MM.1S (cell line): ENCODE data around the gene NUPR2.

Source experiments
- EZH2phosphoT487 ChIP-seq: fragments of 300-600 bp; sonication (generic); IDR thresholded peaks from 2 replicates; pipeline ENCODE4 v1.6.1; 2018; ENCODE audit warnings: antibody characterized with exemption, low read length
- TF ChIP-seq, protein P1 (sequence below): fragments of 300-600 bp; sonication (generic); IDR thresholded peaks from 2 replicates; pipeline ENCODE4 v1.5.1; 2016; ENCODE audit warnings: antibody characterized with exemption, low read length, mixed read lengths

DNA sequence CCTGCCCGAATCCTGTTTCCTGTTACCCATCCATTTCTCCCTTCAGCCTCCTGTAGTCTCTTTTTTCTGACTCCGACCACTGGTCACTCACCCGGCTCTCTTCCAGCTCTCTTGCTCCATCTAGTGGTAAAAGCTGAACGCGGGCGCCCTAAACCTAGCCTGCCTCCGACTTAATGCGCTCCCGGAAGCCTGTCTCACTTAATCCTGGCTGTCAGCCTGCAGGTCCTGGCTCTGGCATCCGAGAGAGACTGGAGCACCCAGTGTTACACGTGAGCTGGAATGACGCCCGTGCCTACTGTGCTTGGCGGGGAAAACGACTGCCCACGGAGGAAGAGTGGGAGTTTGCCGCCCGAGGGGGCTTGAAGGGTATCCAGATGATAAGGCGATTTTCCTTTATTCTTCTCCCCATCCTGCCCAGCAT is 41.8 kb downstream of the NUPR2 start:
- TF ChIP-seq EZH2phosphoT487 = no peak
- TF ChIP-seq, protein P1, sequence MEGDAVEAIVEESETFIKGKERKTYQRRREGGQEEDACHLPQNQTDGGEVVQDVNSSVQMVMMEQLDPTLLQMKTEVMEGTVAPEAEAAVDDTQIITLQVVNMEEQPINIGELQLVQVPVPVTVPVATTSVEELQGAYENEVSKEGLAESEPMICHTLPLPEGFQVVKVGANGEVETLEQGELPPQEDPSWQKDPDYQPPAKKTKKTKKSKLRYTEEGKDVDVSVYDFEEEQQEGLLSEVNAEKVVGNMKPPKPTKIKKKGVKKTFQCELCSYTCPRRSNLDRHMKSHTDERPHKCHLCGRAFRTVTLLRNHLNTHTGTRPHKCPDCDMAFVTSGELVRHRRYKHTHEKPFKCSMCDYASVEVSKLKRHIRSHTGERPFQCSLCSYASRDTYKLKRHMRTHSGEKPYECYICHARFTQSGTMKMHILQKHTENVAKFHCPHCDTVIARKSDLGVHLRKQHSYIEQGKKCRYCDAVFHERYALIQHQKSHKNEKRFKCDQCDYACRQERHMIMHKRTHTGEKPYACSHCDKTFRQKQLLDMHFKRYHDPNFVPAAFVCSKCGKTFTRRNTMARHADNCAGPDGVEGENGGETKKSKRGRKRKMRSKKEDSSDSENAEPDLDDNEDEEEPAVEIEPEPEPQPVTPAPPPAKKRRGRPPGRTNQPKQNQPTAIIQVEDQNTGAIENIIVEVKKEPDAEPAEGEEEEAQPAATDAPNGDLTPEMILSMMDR = peak; percentile 90
